ENCODE measurements around the gene MPC1.

- TF ChIP-seq CTCF (IDR thresholded peaks at IDR 0.05) (no peak), POLR2A (IDR thresholded peaks at IDR 0.05) (no peak), POLR2AphosphoS5 (IDR thresholded peaks at IDR 0.05) (no peak)
Observed at GRCh38 chr6:166379103-166379586, 3.6 kb downstream of the MPC1 start.

Measured in breast epithelium (tissue), 3 donors.